ENCODE data around the gene CTXND1. TPM values are rescaled to one million over a fixed set of nuclear protein-coding genes. Genes with fewer than 3 reads are reported as not detected.
"Not testable (repeated sequence)": the region's sequence is repeated elsewhere in the genome, so short reads cannot be mapped to it uniquely, and the experiment has no call there.

The CTXND1 gene
- not detected in 2 replicates for total RNA-seq

GRCh38 chr15:80252121-80252518, at the start of gene CTXND1:
CTXND1 (minus strand) TSS chr15:80252213; CDS start chr15:80201949, 50,264 bp downstream.
- intact Hi-C loops (cut with micrococcal nuclease), result no loop called here

- intact Hi-C loops (cut with micrococcal nuclease), result no loop called here
Observed at GRCh38 chr15:80301472-80301871, 49.5 kb upstream of the CTXND1 start.

GRCh38 chr15:80295777-80296176, 43.8 kb upstream of the CTXND1 start:
- intact Hi-C loops (cut with micrococcal nuclease), result not testable (repeated sequence)

- intact Hi-C loops (cut with micrococcal nuclease), result no loop called here
Observed at GRCh38 chr15:80292079-80292478, 40.1 kb upstream of the CTXND1 start.

GRCh38 chr15:80290891-80291290, 38.9 kb upstream of the CTXND1 start:
- intact Hi-C loops (cut with micrococcal nuclease), result not testable (repeated sequence)

- intact Hi-C loops (cut with micrococcal nuclease), result no loop called here
Observed at GRCh38 chr15:80289528-80290495, 37.8 kb upstream of the CTXND1 start.

- intact Hi-C loops (cut with micrococcal nuclease), result no loop called here
Observed at GRCh38 chr15:80288131-80288530, 36.1 kb upstream of the CTXND1 start.

- intact Hi-C loops (cut with micrococcal nuclease), result no loop called here
Observed at GRCh38 chr15:80286055-80286454, 34.0 kb upstream of the CTXND1 start.

GRCh38 chr15:80285379-80285778, 33.4 kb upstream of the CTXND1 start:
- intact Hi-C loops (cut with micrococcal nuclease), result no loop called here

- intact Hi-C loops (cut with micrococcal nuclease), result no loop called here
Observed at GRCh38 chr15:80283531-80283930, 31.5 kb upstream of the CTXND1 start.

GRCh38 chr15:80277147-80277546, 25.1 kb upstream of the CTXND1 start:
- intact Hi-C loops (cut with micrococcal nuclease), result no loop called here

- intact Hi-C loops (cut with micrococcal nuclease), result no loop called here
Observed at GRCh38 chr15:80275961-80276360, 23.9 kb upstream of the CTXND1 start.

- intact Hi-C loops (cut with micrococcal nuclease), result no loop called here
Observed at GRCh38 chr15:80274996-80275395, 23.0 kb upstream of the CTXND1 start.

- intact Hi-C loops (cut with micrococcal nuclease), result no loop called here
Observed at GRCh38 chr15:80274554-80274953, 22.5 kb upstream of the CTXND1 start.

- intact Hi-C loops (cut with micrococcal nuclease), result no loop called here
Observed at GRCh38 chr15:80272987-80273386, 21.0 kb upstream of the CTXND1 start.

- intact Hi-C loops (cut with micrococcal nuclease), result no loop called here
Observed at GRCh38 chr15:80270472-80270871, 18.5 kb upstream of the CTXND1 start.

- intact Hi-C loops (cut with micrococcal nuclease), result no loop called here
Observed at GRCh38 chr15:80268101-80268500, 16.1 kb upstream of the CTXND1 start.

GRCh38 chr15:80267658-80268057, 15.6 kb upstream of the CTXND1 start:
- intact Hi-C loops (cut with micrococcal nuclease), result no loop called here

- intact Hi-C loops (cut with micrococcal nuclease), result no loop called here
Observed at GRCh38 chr15:80266745-80267144, 14.7 kb upstream of the CTXND1 start.

- intact Hi-C loops (cut with micrococcal nuclease), result no loop called here
Observed at GRCh38 chr15:80266113-80266512, 14.1 kb upstream of the CTXND1 start.

- intact Hi-C loops (cut with micrococcal nuclease), result no loop called here
Observed at GRCh38 chr15:80265021-80265420, 13.0 kb upstream of the CTXND1 start.

GRCh38 chr15:80264031-80264430, 12.0 kb upstream of the CTXND1 start:
- intact Hi-C loops (cut with micrococcal nuclease), result no loop called here

GRCh38 chr15:80260551-80260950, 8.5 kb upstream of the CTXND1 start:
- intact Hi-C loops (cut with micrococcal nuclease), result no loop called here

Measured in T-helper 2 cell treated with Interferon-gamma antibody and Interleukin-4, amounts not matched to agents 100 ng/mL and 5 ng/mL, for 36 hours (primary cell).